ENCODE data around the gene SEC24D.

DNA sequence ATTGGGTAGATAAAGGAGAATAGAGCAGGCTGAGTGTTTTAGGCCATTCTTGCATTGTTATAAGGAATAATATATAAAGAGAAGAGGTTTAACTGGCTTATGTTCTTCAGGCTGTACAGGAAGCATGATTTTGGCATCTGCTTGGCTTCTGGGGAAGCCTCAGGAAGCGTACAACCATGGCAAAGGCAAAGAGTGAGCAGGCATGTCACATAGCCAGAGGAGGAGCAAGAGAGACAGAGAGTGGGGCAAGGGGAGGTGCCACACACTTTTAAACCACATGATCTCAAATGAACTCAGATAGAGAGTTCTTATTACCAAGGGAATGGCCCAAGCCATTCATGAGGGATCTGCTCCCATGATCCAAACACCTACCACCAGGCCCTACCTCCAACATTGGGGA lies 155.1 kb downstream of the SEC24D start:
- TF ChIP-seq, protein P1, sequence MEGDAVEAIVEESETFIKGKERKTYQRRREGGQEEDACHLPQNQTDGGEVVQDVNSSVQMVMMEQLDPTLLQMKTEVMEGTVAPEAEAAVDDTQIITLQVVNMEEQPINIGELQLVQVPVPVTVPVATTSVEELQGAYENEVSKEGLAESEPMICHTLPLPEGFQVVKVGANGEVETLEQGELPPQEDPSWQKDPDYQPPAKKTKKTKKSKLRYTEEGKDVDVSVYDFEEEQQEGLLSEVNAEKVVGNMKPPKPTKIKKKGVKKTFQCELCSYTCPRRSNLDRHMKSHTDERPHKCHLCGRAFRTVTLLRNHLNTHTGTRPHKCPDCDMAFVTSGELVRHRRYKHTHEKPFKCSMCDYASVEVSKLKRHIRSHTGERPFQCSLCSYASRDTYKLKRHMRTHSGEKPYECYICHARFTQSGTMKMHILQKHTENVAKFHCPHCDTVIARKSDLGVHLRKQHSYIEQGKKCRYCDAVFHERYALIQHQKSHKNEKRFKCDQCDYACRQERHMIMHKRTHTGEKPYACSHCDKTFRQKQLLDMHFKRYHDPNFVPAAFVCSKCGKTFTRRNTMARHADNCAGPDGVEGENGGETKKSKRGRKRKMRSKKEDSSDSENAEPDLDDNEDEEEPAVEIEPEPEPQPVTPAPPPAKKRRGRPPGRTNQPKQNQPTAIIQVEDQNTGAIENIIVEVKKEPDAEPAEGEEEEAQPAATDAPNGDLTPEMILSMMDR (conservative IDR thresholded peaks at IDR 0.05; ENCODE audit: low read depth, low read length) = no peak
- no peak for TF ChIP-seq EZH2 (IDR thresholded peaks at IDR 0.05; ENCODE audit: borderline replicate concordance, low read depth, low read length, poor library complexity, severe bottlenecking)

Data from A673 (cell line).